ENCODE results near the gene HMGB1. TPM values are rescaled to one million over a fixed set of nuclear protein-coding genes. Genes with fewer than 3 reads are reported as not detected.

Gene HMGB1
- total and polyA plus RNA-seq, 2 donors (not counting 3 experiments of a cell fraction or from before 2014, with no cell fraction given): 111 to 670 TPM

DNA sequence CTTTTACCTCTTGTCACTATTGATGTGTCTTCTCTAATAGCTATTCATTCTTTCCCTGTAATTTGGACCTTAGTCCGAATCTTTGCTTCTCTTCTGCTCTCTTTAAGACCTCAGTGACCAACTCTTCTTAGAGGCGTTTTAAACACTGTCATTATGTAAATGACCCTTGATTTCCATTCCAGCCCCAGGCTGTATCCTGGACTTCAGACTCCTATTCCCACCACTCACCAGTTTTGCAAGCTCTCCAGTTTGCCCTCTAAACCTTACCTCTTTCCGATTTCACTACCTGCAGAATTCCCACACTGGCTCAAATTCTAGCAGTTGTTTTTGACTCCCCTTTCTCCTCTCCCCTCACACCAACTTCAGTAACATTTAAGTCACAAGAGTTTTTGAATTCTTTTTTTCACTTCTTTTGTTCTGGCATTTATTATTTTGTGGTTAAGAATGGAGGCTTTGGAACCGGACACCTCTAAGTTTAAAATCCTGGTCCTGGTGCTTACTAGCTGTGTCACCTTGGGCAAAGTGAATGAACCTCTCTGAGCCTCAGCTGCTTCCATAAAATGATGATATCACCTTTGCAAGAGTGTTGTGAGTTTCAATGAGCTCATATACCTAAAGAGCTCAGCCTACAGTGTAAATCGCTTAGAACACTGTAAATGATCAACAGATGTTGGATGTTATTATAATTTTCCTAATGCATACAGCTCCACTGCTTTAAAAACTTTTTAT, 13.6 kb upstream of the HMGB1 start:
- Histone ChIP-seq H3K79me2 (ENCODE audit: control insufficient read depth, insufficient read depth, low read length) (no peaks in the 10 kb centered on the region), H3K9me3 (replicated peaks; ENCODE audit: control insufficient read depth, insufficient read depth, low read length) (no peaks in the 10 kb centered on the region), H4K20me1 (replicated peaks; ENCODE audit: control insufficient read depth, extremely low read depth, insufficient read depth, low read length) (no peaks in the 10 kb centered on the region), H3K4me1 (ENCODE audit: control insufficient read depth, extremely low read depth, insufficient read depth, low read length) (no peaks in the 10 kb centered on the region), H3K9ac (replicated peaks; ENCODE audit: extremely low read depth, insufficient read depth, low read length) (no peak overlapping the region), H3K27ac (ENCODE audit: insufficient read depth, low read depth, low read length) (no peak overlapping the region), H3K4me2 (ENCODE audit: insufficient read depth, low read length) (no peak overlapping the region), H3K4me3 (replicated peaks in 1 of 3; ENCODE audit: insufficient read depth in 1 of 3, low read depth in 1 of 3, low read length in 3 of 3) (no peak overlapping the region), H3K27me3 (ENCODE audit: control insufficient read depth in 2 of 2, insufficient read depth in 2 of 2, low read length in 2 of 2) (peaks cover 0 to 5% of the 10 kb centered on the region in 2 experiments), H3K9me1 (replicated peaks; ENCODE audit: control insufficient read depth, extremely low read depth, insufficient read depth, low read length) (no peaks in the 10 kb centered on the region), H2AFZ (ENCODE audit: low read depth, low read length) (no peak overlapping the region), H3K36me3 (ENCODE audit: control insufficient read depth in 2 of 2, extremely low read depth in 1 of 2, insufficient read depth in 2 of 2, low read length in 2 of 2) (no peaks in the 10 kb centered on the region)
- ChIA-PET CTCF (interaction anchor here (0.7 to 1.0 kb wide), 2 partner anchors 34 to 639 kb away, joined by 3 read pairs; no protein-coding TSS in a partner anchor), POLR2A (no interaction called here)
- no peak for DNase-seq (ENCODE audit: low read depth, low spot score)
- dilution Hi-C loops (cut with MboI; ENCODE audit: extremely low pct_ligation_motif_present, low sequenced_read_pairs): no loop called here
- no peak for FAIRE-seq
- no TSS peak for BruUV-seq (replicated peaks)
- no peak for TF ChIP-seq FOS (IDR thresholded peaks at IDR 0.05; ENCODE audit: borderline replicate concordance, insufficient read depth, low read length)
- TF ChIP-seq GATA2 (IDR thresholded peaks at IDR 0.05; ENCODE audit: insufficient read depth, insufficient read length, low read depth, low read length): no peak
- TF ChIP-seq POLR2A (IDR thresholded peaks at IDR 0.05; ENCODE audit: low read depth, low read length): no peak
- TF ChIP-seq MYC (IDR thresholded peaks at IDR 0.05; ENCODE audit: low read depth, low read length): no peak
- TF ChIP-seq EZH2 (IDR thresholded peaks at IDR 0.05; ENCODE audit: borderline replicate concordance, low read depth, low read length, severe bottlenecking): no peak
- TF ChIP-seq, protein P1, sequence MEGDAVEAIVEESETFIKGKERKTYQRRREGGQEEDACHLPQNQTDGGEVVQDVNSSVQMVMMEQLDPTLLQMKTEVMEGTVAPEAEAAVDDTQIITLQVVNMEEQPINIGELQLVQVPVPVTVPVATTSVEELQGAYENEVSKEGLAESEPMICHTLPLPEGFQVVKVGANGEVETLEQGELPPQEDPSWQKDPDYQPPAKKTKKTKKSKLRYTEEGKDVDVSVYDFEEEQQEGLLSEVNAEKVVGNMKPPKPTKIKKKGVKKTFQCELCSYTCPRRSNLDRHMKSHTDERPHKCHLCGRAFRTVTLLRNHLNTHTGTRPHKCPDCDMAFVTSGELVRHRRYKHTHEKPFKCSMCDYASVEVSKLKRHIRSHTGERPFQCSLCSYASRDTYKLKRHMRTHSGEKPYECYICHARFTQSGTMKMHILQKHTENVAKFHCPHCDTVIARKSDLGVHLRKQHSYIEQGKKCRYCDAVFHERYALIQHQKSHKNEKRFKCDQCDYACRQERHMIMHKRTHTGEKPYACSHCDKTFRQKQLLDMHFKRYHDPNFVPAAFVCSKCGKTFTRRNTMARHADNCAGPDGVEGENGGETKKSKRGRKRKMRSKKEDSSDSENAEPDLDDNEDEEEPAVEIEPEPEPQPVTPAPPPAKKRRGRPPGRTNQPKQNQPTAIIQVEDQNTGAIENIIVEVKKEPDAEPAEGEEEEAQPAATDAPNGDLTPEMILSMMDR (IDR thresholded peaks at IDR 0.05; ENCODE audit: extremely low read depth in 1 of 2, insufficient read depth in 1 of 2, low read depth in 1 of 2, low read length in 2 of 2): no peak
- no peak for TF ChIP-seq POLR2AphosphoS5 (IDR thresholded peaks at IDR 0.05; ENCODE audit: insufficient read depth, low read depth, low read length)
- no peak for TF ChIP-seq JUN (IDR thresholded peaks at IDR 0.05; ENCODE audit: borderline replicate concordance, insufficient read depth, insufficient read length, low read depth)
- TF ChIP-seq, protein P2, sequence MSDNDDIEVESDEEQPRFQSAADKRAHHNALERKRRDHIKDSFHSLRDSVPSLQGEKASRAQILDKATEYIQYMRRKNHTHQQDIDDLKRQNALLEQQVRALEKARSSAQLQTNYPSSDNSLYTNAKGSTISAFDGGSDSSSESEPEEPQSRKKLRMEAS (IDR thresholded peaks at IDR 0.05; ENCODE audit: insufficient read depth, insufficient read length): no peak
- intact Hi-C loops (cut with micrococcal nuclease): no loop called here

Measured in endothelial cell of umbilical vein (primary cell).